GM12864 (cell line): ENCODE data around the gene PGA3.
"Not testable (repeated sequence)": the region's sequence is repeated elsewhere in the genome, so short reads cannot be mapped to it uniquely, and the experiment has no call there.

Experiments
- DNase-seq: peaks from one replicate; pipeline ENCODE4 v3.0.0-alpha.2; 2011; ENCODE audit warnings: low read depth
- H3K4me3 ChIP-seq: 2 replicates; pipeline ENCODE4 v1.5.1; 2011; ENCODE audit warnings: mild to moderate bottlenecking, low read depth, low read length, control low read depth
- CTCF ChIP-seq: IDR thresholded peaks from 2 replicates; pipeline ENCODE4 v1.5.1; 2011; ENCODE audit warnings: low read depth, mild to moderate bottlenecking, moderate library complexity, low read length, control low read depth, inconsistent platforms; ENCODE audit errors: missing control alignments

Gene PGA3

GRCh38 chr11:61164606-61165424 lies 38.5 kb upstream of the PGA3 start:
- no peak for DNase-seq
- no peak for TF ChIP-seq CTCF

GRCh38 chr11:61165785-61166184 lies 37.5 kb upstream of the PGA3 start:
- H3K4me3 ChIP-seq, DNase-seq: not testable (repeated sequence)

More at GRCh38 chr11:61164606-61165424, 38.5 kb upstream of the PGA3 start:
- no peak overlapping the region; the same call in 1 of the 2 replicates for H3K4me3 ChIP-seq

GRCh38 chr11:61166331-61166730 lies 37.0 kb upstream of the PGA3 start:
- not testable (repeated sequence) for H3K4me3 ChIP-seq, DNase-seq

GRCh38 chr11:61168042-61168688 lies 35.1 kb upstream of the PGA3 start:
- H3K4me3 ChIP-seq: no peak overlapping the region
- no peak for DNase-seq
- TF ChIP-seq CTCF: no peak

- TF ChIP-seq CTCF: no peak
- no peak for DNase-seq
- no peak overlapping the region for H3K4me3 ChIP-seq
Observed at GRCh38 chr11:61168800-61169199, 34.5 kb upstream of the PGA3 start.

- TF ChIP-seq CTCF: no peak
- no peak overlapping the region for H3K4me3 ChIP-seq
- no peak for DNase-seq
Observed at GRCh38 chr11:61170566-61170965, 32.7 kb upstream of the PGA3 start.

- no peak for TF ChIP-seq CTCF
- no peak for DNase-seq
Observed at GRCh38 chr11:61171907-61172306, 31.4 kb upstream of the PGA3 start.

GRCh38 chr11:61172356-61172755 lies 31.0 kb upstream of the PGA3 start:
- DNase-seq: no peak
- no peak overlapping the region for H3K4me3 ChIP-seq
- no peak for TF ChIP-seq CTCF

More at GRCh38 chr11:61171907-61172306, 31.4 kb upstream of the PGA3 start:
- H3K4me3 ChIP-seq: no peak overlapping the region
